Renal cortex interstitium (tissue), 11 donors: ENCODE measurements around the gene LYRM4. TPM values are rescaled to one million over a fixed set of nuclear protein-coding genes. Genes with fewer than 3 reads are reported as not detected.

Experiments used
- DNase-seq, 11 donors: peaks; one replicate each; pipeline ENCODE4 v3.0.0-alpha.2; 2013; ENCODE audit warnings: low read depth in 9 of 11, low spot score in 4 of 11; ENCODE audit errors: extremely low read depth in 1 of 11
- polyA plus RNA-seq, 3 donors: library from polyadenylated mRNA; unstranded; fragments of 120-200 nt; gene quantifications; one replicate each; pipeline ENCODE4 v1.2.1, GENCODE V29; 2013; ENCODE audit not compliant: insufficient read length in 3 of 3

Gene LYRM4
- polyA plus RNA-seq, 3 donors: 41.8 to 46.0 (median 43.6) TPM

DNA sequence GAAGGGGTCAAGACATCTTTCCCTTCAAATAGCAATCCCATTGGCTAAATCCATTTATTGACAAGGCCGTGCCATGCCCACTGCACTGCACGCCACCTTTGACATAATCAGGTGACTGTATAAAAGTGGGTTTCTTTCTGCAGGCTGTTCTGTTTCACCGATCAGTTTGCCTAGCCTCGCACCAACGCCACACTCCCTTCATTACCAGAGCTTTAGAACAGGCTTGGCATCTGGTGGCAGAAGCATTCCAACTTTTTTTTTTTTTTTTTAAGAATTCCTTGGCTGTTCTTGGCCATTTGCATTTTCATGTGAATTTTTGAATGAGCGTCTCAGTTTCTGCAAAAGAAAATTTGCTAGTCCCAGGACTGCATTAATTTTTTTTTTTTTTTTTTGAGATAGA is 97.5 kb downstream of the LYRM4 start:
- no peak for DNase-seq

DNA sequence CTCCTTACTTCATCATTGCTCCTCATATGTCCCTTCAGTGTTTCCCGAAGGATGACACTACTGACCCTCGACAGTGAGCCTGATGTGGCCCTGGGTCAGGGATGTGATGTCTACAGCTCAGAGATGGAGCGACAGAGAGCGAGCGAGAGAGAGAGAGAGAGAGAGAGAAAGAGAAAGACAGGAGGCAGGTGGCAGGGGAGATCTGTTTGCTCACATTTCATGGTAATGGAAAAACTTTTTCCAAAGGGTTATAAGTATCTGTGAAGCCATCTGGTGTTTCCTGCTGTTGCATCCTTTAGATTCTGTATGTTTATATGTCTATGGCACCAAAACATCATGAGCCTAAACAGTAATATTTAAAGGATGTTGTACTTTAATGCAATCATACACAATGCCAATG is 98.4 kb downstream of the LYRM4 start:
- DNase-seq: no peak

DNA sequence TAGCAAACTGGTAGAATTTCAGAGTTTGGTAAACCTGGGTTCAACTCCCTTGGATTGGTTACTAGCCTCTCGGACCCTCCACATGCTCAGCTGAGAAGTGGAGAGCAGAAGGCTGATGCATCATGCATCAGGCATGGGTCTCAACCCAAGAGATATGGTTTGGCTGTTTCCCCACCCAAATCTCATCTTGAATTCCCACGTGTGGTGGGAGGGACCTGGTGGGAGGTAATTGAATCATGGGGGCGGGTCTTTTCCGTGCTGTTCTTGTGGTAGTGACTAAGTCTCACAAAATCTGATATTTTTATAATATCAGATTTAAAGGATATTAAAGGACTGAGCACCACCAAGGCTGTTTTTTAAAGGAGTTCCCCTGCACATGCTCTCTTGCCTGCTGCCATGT is 100.5 kb downstream of the LYRM4 start:
- no peak for DNase-seq

DNA sequence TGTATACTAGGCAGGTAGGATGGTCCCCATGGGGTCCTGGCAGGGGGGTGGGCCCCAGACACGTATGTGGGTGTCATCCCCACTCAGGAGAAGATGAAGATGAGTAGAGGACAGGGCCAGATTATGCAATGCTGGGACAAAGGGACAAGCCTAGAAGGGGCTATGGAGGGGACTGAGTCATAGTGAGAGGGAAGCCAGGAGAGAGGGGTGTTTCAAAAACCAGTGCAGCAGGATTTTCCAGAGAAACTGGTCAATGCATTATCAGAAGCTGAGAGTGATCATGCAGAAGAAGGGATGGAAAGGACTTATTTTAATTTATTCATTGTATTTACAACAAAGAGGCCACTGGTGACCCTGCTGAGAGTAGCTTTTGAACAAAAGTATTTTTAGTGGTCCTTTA is 101.6 kb downstream of the LYRM4 start:
- no peak for DNase-seq

DNA sequence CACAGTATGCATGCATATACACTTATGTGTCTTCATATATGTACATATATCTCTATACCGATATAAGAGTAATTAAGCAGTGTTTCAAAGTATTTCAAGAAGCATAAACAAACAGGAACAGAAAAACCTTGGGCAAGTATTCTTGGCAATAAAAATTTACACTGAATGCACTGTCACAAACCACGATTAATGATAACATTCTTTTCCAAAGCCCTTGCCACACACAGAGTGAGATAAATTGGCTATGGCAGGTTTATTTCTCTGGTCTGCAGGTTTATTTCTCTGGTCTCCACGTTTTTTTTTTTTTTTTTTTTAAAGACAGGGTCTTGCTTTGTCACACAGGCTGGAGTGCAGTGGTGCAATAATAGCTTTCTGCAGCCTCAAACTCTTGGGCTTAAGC is 102.6 kb downstream of the LYRM4 start:
- DNase-seq: no peak

DNA sequence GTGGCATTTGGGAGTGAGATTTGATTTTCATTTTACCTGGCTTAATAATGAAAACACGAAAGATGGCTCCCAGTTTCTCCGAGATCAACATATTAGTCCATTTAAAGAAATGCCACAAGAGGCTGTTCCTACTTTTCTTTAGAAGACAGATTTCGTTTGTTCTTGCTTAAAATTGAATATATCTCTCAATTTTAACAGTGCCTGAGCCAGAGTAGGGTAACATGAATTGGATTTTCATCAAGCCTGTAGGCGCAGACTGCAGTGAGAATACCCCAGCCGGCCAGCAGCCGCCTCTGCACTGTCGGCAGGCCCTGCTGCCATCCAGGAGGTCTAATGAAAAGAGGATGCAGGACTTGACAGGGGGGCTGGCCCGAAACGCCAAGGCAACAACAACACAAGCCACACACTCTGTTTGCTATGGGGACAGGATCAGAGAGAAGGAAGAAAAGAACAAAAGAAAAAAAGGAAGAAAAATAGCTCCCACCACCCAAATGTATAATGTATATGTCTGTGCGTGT is 103.1 kb downstream of the LYRM4 start:
- no peak for DNase-seq

DNA sequence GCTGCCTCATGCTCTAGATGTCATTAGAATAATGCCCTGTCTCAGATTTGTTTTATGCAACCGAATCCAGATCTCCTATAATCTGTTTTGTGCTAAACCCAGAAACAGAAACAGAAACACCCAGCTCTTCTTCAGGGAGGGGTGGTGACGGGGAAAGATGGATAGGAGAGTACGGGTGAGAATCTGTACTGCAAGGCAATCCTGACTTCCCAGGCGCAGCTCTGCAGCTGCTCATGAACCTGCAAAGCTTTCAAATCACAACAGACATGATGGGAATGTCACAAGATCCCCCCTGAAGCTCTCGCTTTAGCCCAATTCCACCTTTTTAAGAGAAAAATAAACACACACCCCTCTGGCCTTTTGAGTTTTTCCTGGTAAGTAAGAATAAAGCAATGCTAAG is 104.1 kb downstream of the LYRM4 start:
- DNase-seq: no peak

DNA sequence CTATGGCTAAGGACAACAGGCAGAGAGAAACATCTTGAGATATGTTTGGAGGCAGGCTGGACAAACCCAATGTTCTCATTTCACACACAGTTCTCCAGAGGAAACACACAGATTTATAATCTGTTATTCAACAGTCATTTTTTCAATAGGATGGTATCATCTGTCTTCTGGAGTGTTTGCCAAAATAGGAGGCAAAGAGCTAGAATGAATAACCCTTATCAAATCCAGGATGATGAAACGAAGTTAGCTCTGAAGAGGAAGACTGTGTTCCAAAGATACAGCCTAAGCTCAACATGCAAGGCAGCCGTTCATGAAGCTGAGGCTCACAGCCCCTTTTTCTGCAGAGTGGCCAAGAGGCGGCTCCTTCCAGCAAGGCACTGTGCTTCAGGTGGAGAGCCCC is 104.8 kb downstream of the LYRM4 start:
- DNase-seq: no peak

DNA sequence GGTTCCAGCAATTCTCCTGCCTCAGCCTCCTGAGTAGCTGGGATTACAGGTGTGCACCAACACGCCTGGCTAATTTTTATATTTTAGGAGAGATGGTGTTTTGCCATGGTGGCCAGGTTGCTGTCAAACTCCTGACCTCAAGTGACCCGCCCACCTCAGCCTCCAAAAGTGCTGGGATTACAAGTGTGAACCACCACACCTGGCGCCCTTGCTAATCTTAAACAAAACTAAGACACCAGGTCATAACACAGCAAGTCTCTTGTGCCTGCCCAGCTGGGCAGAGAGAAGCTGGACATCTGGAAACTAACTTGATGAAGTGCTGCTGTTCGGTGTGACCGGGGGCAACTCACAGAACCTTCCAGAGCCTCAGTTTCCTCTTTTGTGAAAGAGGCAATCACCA is 107.6 kb downstream of the LYRM4 start:
- DNase-seq: no peak

DNA sequence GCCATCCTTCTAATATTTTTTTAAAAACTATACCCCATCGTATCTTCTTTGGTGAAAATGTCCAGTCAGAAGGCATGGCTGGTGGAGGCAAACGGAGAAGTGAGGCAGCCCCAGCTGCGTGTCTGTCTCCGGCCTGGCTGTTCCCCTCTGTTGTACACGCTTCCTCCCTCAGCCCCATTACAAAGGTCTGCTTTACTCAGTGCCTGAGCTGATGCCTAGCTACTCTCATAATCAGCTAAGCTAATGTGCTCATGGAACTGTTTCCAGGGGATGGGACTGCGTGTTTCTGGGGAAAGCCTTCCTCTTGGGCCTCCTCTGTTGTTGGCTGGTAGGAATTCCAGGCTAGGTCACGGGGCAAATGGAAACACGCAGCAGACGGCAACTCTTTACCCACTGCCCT is 108.3 kb downstream of the LYRM4 start:
- DNase-seq: no peak

DNA sequence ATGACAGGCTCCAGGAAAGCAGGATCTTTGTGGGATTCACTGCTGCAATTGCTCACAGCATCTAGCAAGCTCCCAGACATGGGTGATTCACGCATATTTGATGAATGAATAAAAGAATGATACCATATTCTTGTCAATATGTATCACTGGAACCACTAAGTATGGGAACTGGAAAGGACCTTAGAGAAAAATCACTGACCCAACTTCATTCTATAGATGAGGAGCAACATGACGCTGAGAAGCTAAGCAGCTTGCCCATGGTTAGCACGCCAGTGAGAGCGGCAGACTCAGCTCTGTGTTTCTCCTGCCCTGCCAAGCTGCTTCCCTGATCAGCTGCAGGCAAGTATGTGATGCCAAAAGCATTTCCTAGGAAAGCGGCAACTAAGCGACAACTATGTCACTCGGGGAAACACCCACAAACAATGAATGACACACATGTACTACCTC is 108.8 kb downstream of the LYRM4 start:
- DNase-seq: no peak

DNA sequence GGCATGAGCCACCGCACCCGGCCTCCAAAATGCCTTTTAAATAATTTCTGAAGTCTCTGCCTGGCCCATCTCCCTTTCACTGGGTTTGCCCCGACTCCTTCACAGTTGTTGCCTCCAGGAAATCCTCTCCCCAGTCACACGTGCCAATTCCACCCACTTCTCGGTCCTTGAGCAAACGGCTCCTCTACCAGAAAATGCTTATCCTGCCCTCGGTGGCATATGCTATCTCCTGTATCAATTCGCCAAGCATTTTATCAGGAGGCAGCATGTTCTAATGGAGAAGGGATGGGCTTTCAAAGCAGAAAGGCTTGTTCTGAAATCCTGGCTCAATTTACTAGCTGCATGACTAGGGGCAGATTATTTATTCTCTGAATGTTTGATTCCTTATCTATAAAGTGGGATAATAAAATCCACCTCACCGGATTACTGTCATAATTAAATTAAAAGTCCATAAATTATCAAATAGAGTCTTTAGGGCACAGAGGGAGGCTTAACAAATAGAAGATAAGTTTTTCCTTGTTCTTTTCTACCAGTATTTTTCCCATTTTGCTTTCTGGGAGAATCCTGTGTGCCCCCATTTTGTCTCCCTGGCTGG is 109.3 kb downstream of the LYRM4 start:
- DNase-seq: no peak

DNA sequence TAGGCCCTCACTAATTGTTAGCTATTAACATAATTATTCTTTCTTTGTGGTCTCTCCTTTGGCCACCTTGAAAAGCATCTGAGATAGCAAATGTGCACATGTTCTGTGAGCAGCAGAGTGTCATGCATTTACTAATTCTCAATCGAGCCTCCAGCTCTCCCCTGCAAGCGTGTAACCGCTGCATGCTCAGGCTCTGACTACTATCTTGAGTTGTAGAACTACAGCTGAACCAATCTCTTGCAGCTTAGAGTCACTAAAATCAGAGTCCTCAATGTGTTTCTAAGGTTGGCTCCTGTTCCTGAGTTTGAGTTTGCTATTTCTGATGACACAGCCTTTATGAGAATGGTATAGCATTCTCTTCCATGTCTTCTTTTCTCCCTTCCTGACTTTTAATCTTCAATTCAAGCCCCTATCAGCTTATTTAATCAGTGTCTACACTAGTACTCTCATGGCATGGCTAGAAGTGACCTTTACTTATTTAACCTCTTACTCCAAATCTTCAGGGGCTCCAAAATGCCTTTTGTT is 110.1 kb downstream of the LYRM4 start:
- DNase-seq: no peak

DNA sequence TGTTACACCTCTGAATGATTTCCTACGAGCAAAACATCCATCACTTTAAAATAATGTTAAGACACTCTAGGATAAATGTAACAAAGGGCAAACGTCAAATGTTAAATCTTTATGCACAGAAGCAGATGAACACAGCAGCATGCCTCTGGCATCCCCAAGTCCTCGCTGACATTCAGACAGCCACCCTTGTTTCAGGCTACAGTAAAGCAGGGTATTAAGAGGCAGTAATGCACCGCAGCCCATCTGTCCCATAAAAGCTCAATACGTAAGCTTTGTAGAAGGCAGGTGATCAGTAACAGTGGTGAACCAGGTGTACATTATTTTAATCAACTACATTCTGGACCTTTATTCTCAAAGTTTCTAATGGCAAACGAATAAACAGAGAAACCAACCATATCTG is 110.9 kb downstream of the LYRM4 start:
- DNase-seq: no peak

DNA sequence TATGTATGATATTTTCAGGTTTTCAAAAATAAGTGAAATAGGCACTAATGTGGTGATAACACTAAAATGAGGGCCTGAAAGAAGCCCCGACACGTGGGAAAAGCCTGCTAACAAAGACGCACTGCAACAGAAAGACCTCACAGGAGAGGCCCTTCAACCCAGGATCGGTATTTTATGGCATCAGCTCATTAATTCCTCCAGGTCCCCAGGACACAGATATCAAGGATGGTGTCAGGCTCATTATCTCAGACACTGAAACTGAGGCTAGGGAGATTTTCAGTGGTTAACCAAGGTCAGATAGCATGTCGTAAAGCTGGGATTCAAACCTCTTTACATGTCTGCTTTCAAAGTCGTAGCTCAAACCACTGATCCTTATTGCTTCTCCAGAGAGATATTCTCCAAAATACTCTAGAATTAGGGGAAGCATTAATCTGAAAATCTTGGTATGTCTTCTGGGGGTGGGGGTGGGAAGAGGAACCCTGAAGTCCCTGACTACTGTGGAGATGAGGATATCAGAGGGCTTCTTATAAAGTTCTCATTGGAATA is 111.5 kb downstream of the LYRM4 start:
- DNase-seq: no peak

DNA sequence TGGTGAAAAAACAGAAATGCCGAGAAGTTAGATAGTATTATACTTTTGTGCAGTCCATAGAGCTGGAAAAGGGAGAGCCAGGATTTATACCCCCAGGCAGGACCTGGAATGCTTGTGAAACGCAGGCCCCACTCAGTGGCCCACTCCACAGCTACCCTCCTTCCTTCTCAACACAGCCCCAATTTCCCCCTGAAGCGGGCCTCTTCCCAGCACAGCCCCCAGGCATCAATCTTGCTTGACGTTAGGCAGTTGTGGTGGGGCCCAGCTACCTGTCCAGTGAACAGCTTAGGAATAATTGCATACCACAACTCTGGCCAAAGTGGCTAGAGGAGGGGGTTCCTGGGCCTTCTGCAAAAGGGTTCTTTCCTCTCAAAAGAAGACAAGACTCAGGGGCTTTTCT is 114.4 kb downstream of the LYRM4 start:
- DNase-seq: no peak

DNA sequence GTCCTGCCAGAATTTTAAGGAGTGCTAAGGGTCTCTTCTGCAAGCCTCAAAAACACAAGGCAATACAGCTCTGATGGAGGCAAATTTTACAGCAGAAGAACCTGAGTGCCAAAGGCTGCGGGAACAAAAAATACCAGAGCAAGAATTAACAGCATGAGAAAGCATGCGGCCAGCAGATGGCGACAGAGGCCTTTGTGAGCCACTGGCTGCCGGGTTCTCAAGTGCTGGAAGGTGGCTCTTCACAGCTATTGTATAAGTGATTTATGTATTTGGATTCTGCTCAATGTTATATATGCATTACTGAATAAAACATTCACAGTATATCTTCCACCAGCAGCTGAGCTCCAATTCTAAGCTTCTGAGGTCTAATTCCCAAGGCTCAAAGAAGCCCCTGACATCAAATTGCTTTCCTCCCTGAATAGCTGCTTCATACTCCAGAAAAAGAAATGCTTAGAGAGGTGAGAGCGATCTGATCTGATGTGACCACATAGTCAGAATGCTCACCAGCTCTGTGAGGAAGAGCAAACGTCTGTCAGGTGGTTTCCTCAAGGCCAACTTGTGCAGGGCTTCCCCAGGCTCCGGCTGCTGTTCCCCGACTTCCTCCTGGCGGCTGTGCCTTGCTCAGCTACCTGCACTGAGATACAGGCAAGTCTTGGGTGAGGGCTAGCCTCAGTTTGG is 117.0 kb downstream of the LYRM4 start:
- DNase-seq: peak; percentile 65 to 85 (median 82)

DNA sequence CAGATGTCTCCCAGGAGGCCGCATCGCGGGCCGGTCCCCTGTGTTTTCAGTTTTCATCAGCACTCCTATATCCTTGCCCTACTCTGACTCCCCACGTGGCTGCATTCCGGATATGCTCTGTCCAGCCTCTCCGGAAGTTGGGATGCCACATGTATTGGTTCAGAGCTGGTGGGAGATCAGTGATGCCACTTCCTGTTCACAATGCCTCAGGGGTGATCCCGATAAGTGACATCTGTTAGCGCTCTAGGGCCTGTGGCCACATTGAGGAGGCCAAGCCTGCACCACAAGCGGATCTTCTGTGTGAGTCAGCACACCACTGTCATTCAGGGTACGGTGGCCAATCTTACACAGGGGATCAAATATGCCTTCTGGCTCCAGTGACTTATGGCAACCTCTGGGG is 117.8 kb downstream of the LYRM4 start:
- no peak for DNase-seq

DNA sequence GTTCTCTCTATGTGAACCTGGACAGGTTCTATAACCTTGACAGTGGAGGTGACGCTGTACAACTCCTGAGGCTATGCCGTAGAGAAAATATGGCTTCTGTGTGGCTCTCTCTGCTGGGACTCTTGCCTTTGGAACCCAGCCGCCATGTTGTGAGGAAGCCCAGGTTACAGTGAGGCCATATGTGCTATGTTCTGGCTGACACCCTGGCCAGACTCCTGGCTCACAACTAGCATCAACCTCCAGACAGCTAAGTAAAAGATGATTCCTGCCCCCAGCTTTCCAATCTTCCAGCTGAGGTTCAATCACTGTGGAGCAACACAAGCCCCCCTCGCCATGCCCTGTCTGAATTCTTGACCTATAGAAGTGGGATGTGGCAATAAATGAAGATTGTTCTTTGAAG is 118.6 kb downstream of the LYRM4 start:
- no peak for DNase-seq

DNA sequence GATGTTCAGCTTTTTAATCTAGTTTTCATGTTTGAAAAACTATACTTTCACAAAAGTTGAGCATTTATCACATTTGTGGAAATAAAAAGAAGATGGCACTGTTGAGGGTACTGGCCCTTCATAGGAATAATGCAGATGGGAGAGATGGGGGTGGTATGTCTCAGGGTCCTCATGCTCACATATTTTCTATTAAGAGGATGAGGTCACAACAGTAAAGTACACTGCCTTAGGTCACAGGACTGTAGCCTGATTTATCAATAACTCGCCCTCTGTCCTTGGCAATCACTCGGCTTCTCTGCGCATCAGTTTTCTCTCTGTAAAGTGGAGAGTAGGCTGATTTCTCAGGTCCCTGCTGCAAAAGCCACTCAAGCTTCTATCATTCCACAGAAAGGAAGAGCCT is 119.7 kb downstream of the LYRM4 start:
- DNase-seq: no peak
